GM03348 (cell line): Measurements from ENCODE around the gene COQ9.
"Not testable (repeated sequence)": the region's sequence is repeated elsewhere in the genome, so short reads cannot be mapped to it uniquely, and the experiment has no call there.

Experiments used
- DNase-seq: peaks from one replicate; pipeline ENCODE4 v3.0.0; 2012; ENCODE audit warnings: low spot score

The COQ9 gene

GRCh38 chr16:57447186-57447962, at the start of gene COQ9, which contains the start of gene CIAPIN1:
Gene COQ9 (plus strand): TSS chr16:57447479. CDS start chr16:57447506, 27 bp downstream.
Gene CIAPIN1 (minus strand): TSS chr16:57447385. CDS start chr16:57440928, 6,457 bp downstream.
- peak; percentile 98 for DNase-seq

GRCh38 chr16:57397493-57397892, 49.8 kb upstream of the COQ9 start:
- not testable (repeated sequence) for DNase-seq

- DNase-seq, result no peak
These were observed 45.2 kb upstream of the COQ9 start for GRCh38 chr16:57401943-57402640.

- no peak for DNase-seq
These were observed 43.1 kb upstream of the COQ9 start, which contains the start of gene CCL17 for GRCh38 chr16:57403965-57404817. Gene CCL17 (plus strand): TSS chr16:57404767. CDS start chr16:57413933, 9,166 bp downstream.

GRCh38 chr16:57405097-57405496, 42.2 kb upstream of the COQ9 start:
- DNase-seq, result no peak

GRCh38 chr16:57406881-57407280, 40.4 kb upstream of the COQ9 start:
- no peak for DNase-seq

GRCh38 chr16:57407521-57408353, 39.5 kb upstream of the COQ9 start:
- no peak for DNase-seq

- no peak for DNase-seq
These were observed 38.2 kb upstream of the COQ9 start for GRCh38 chr16:57409065-57409464.

GRCh38 chr16:57409870-57410587, 37.2 kb upstream of the COQ9 start:
- no peak for DNase-seq

- DNase-seq, result no peak
These were observed 35.8 kb upstream of the COQ9 start for GRCh38 chr16:57411362-57411976.

GRCh38 chr16:57412584-57412983, 34.7 kb upstream of the COQ9 start:
- no peak for DNase-seq

GRCh38 chr16:57413301-57413730, 34.0 kb upstream of the COQ9 start:
- no peak for DNase-seq

GRCh38 chr16:57413733-57414132, 33.5 kb upstream of the COQ9 start:
- DNase-seq, result no peak

GRCh38 chr16:57416084-57416483, 31.2 kb upstream of the COQ9 start:
- DNase-seq, result no peak

- no peak for DNase-seq
These were observed 27.8 kb upstream of the COQ9 start for GRCh38 chr16:57419506-57419905.

- DNase-seq, result peak; percentile 67
These were observed 25.0 kb upstream of the COQ9 start for GRCh38 chr16:57422026-57422944.

GRCh38 chr16:57423152-57423551, 24.1 kb upstream of the COQ9 start:
- no peak for DNase-seq

- no peak for DNase-seq
These were observed 22.7 kb upstream of the COQ9 start for GRCh38 chr16:57424583-57424982.

- no peak for DNase-seq
These were observed 20.9 kb upstream of the COQ9 start for GRCh38 chr16:57426356-57426755.
